Gastrocnemius medialis (tissue), 4 donors: ENCODE data around the gene METTL17. TPM values are rescaled to one million over a fixed set of nuclear protein-coding genes. Genes with fewer than 3 reads are reported as not detected.

Experiments
- microRNA-seq, 2 donors: library from miRNA; unstranded; fragments of <30 nt; microRNA quantifications; one replicate each; pipeline ENCODE4, GENCODE V29; 2016; ENCODE audit warnings: borderline replicate concordance in 2 of 2
- total RNA-seq, 4 donors: library from RNA; depleted of rRNA; stranded (reverse); fragments of >200 nt; gene quantifications; one replicate each; pipeline versions ENCODE4 v1.1.0 to v1.2.3, GENCODE V29; 2016

Gene METTL17
- total RNA-seq, 4 donors from 2014 or later: 33.9 to 69.5 (median 50.8) TPM

Small RNAs within 50 kb of the gene (microRNA-seq; reads per million reads assigned to microRNA genes)
- 0.85 to 1.2 reads per million in 2 donors for gene MIR6717

Other genes with a start within 250 kb of the METTL17 start
- gene EDDM3A, start 244.1 kb upstream of the METTL17 start, total RNA-seq: not detected
- gene EDDM3B, start 221.6 kb upstream of the METTL17 start, total RNA-seq: not detected
- 1 to 10 TPM in 3 of 4 donors, under 1 TPM in 1; 0.61 to 5.9 (median 4.8) TPM for gene RNASE6, start 208.7 kb upstream of the METTL17 start, total RNA-seq
- gene RNASE1, start 187.1 kb upstream of the METTL17 start, total RNA-seq: 100 to 1,000 TPM; 157 to 198 (median 190) TPM
- gene RNASE3, start 98.6 kb upstream of the METTL17 start, total RNA-seq: not detected
- 1 to 10 TPM in 1 of 4 donors, under 1 TPM in 2, not detected in 1; 0.82 to 1.6 (median 0.91) TPM for gene RNASE2, start 34.5 kb upstream of the METTL17 start, total RNA-seq
- not detected for gene SLC39A2, start 9.3 kb downstream of the METTL17 start, total RNA-seq
- 1,000 to 10,000 TPM in 3 of 4 donors, 100 to 1,000 TPM in 1; 759 to 2,790 (median 1,841) TPM for gene NDRG2, start 35.1 kb downstream of the METTL17 start, total RNA-seq
- gene TPPP2, start 40.2 kb downstream of the METTL17 start, total RNA-seq: 1 to 10 TPM in 2 of 4 donors, under 1 TPM in 2; 0.22 to 2.3 (median 1.1) TPM
- not detected for gene RNASE13, start 44.8 kb downstream of the METTL17 start, total RNA-seq
- gene RNASE7, start 52.4 kb downstream of the METTL17 start, total RNA-seq: under 1 TPM in 1 of 4 donors, not detected in 3; 0.55 TPM
- gene RNASE8, start 67.8 kb downstream of the METTL17 start, total RNA-seq: not detected
- gene ARHGEF40, start 80.3 kb downstream of the METTL17 start, total RNA-seq: 10 to 100 TPM; 10.4 to 15.7 (median 12.9) TPM
- 10 to 100 TPM; 25.9 to 48.9 (median 43.9) TPM for gene ZNF219, start 108.7 kb downstream of the METTL17 start, total RNA-seq
- gene TMEM253, start 111.1 kb downstream of the METTL17 start, total RNA-seq: under 1 TPM in 2 of 4 donors, not detected in 2; 0.19 to 0.35 TPM
- not detected for gene OR5AU1, start 166.1 kb downstream of the METTL17 start, total RNA-seq